ENCODE results near the gene CDH13. TPM values are rescaled to one million over a fixed set of nuclear protein-coding genes. Genes with fewer than 3 reads are reported as not detected.

Gene CDH13
- total and polyA plus RNA-seq, 9 of the 15 experiments (the other 6 are each of a cell fraction or from before 2014, with no cell fraction given): 0.03 TPM; not detected in 8

- no peak for TF ChIP-seq ZNF280A (IDR thresholded peaks at IDR 0.05; ENCODE audit: low read depth, partially characterized antibody)
- no peak for TF ChIP-seq NCOA2 (IDR thresholded peaks at IDR 0.05; ENCODE audit: partially characterized antibody in 2 of 2)
- no peak for TF ChIP-seq RREB1 (CRISPR knock-in tag; IDR thresholded peaks at IDR 0.05)
- no peak for TF ChIP-seq MAFG (tag; conservative IDR thresholded peaks at IDR 0.05)
- no peak for TF ChIP-seq CREB3 (tag; conservative IDR thresholded peaks at IDR 0.05; ENCODE audit: low read depth)
- no peak for TF ChIP-seq NFE2 (IDR thresholded peaks at IDR 0.05; ENCODE audit: low read depth)
- TF ChIP-seq ZFX (CRISPR knock-in tag; IDR thresholded peaks at IDR 0.05): no peak
- no peak for TF ChIP-seq ZNF277 (CRISPR knock-in tag; IDR thresholded peaks at IDR 0.05; ENCODE audit: borderline replicate concordance)
- no peak for TF ChIP-seq SIN3A (IDR thresholded peaks at IDR 0.05; ENCODE audit: borderline replicate concordance in 2 of 2, control insufficient read depth in 1 of 2, low read depth in 2 of 2, low read length in 2 of 2)
Observed at GRCh38 chr16:83681381-83681956, 1054.7 kb downstream of the CDH13 start (continued).

Measured in K562 (cell line).